GM21576 (cell line): ENCODE measurements around the gene PHETA1.
"Not testable (repeated sequence)": the region's sequence is repeated elsewhere in the genome, so short reads cannot be mapped to it uniquely, and the experiment has no call there.

Source experiments
- ATAC-seq: cut with Tn5 transposase; IDR thresholded peaks from one replicate; pipeline ENCODE4 v1.9.1; 2021; ENCODE audit warnings: mild to moderate bottlenecking, moderate library complexity; ENCODE audit not compliant: unreplicated experiment

Gene PHETA1

DNA sequence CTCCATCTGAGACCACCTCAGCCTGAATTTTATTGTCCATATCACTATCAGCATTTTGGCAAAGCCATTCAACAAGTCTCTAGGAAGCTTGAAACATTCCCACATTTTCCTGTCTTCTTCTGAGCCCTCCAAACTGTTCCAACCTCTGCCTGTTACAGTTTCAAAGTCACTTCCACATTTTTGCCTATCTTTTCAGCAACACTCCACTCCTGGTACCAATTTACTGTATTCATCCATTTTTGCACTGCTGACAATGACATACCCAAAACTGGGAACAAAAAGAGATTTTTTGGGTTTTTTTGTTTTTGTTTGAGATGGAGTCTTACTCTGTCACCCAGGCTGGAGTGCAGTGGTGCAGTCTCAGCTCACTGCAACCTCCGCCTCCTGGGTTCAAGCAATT lies 4.3 kb upstream of the PHETA1 start:
- ATAC-seq, result not testable (repeated sequence)

DNA sequence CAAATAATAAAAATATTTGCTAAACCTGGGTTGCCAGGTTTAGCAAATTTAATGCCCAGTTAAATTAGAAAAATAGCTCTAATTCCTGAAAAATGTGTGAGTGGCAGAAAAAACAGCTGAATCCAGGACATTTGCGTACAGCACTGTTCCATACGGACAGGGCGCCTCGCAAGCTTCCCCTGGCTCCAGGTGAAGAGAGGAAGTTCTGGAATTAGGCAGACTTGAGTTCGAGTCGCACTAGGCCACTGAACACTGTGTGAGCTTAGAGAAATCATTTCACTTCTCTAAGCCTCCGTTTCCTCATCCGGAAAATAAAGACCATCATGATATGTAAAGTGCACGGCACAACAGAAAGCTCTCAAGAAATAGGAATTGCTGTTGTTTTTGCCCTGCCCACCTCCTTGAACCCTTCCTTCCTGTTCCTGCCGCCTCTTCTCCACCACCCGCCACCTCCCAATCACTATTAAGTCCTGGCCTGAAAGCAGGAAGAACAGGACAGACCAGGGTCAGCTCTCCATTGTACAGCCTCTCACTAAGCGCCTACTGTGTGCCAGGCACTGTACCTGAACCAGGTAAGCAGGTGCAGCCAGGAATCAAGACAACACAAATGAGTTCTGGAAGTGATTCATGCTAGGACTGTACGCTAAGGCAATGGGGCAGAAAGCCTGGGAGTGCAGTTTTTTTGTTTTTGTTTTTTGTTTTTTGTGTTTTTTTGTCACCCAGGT lies 763 bp upstream of the PHETA1 start:
- no peak for ATAC-seq

- no peak for ATAC-seq
Observed at GRCh38 chr12:111368291-111368787, 556 bp downstream of the PHETA1 start.

DNA sequence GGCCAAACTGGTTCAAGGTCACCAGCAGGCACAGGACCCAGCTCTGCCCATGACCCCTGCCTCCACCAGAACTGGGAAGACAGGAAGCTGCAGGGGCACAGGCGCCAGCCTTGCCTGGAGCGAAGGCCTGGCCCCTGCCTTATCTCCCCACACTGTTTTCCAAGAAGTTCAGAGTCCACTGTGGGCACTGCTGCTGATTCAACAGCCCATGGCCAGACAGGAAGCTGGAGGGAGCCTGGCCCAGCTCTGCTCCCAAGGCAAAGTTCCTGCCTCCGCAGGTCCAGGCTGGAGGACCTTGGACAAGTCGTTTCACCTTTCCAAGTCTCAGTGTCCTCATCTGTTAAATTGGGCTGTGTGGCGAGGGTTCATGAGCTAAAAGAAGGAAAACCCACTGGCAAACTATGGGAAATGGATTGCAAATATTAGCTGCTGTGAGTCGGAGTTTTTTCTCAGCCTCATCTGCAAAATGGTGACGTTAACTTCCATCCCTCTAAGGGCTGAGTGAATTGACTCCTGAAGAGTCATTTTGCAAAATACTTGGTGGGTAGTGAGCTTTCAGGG lies 1.2 kb downstream of the PHETA1 start:
- ATAC-seq, result no peak

DNA sequence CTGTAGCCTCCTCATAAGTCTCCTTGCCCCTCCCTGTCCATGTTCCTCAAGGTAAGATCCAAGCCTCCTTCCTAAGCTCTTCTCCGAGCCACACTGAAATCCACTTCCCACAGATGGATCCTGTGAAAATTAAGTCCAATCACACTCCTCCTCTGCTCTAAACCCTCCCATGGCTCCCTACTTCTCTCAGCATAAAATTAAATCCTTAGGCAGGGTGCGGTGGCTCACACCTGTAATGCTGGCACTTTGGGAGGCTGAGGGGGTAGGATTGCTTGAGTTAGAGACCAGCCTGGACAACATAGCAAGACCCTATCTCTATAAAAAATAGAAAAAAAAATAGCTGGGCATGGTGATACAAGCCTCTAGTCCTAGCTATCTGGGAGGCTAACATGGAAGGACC lies 2.3 kb downstream of the PHETA1 start:
- ATAC-seq, result no peak

DNA sequence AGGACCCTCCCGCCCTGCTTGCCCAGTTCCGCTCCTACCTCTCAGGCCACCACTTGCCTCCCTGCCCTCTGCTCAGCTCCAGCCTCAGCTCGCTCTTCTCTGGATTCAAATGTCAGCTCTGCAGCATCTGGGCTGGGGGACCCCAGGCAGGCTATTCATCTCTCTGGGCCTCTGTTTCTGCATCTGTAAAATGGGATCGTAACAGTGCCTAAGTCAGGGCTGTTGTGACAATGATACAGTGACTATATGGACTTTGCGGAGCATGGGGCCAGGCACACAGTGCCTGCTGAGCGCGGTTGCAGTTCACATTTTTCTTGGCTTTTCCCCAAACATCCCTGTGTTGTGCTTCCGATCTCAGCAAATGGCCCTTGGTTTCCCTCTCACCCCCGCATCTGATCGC lies 2.8 kb downstream of the PHETA1 start:
- no peak for ATAC-seq

GRCh38 chr12:111363578-111363977 lies 5.3 kb downstream of the PHETA1 start:
- no peak for ATAC-seq

GRCh38 chr12:111362687-111363475 lies 6.0 kb downstream of the PHETA1 start:
- no peak for ATAC-seq

- no peak for ATAC-seq
Observed at GRCh38 chr12:111361717-111362576, 6.9 kb downstream of the PHETA1 start.

DNA sequence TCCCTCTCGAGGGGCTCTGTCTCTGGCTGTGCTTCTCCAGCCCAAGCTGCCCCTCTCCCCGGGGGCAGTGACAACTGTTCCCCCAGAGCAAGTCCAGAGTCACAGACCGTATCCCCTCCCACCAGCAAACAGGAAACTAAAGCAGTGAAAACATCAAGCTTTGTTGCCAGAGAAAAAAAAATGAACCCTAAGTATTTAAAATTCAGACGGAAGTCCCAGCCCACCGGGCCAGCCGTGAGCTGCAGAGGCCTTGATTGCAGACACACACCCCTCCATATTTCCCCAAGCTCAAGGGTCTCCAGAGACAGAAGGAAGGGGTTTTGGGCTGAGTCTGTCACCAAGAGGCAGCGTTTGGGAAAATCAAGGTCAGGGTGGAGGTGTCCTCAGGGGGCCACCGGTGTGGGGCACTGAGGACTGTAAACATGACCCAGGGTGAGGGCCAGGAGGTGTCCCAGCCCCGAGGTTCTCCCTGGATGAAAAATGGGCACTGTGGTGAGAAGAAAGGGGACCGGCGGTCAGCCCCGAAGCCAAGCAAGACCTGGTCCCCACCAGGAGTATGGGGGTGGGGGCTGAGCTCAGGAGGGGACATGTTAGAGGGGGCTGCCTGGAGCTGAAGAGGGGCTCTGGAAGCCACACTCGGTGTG lies 7.7 kb downstream of the PHETA1 start:
- ATAC-seq, result no peak

GRCh38 chr12:111360325-111360930 lies 8.5 kb downstream of the PHETA1 start:
- ATAC-seq, result no peak

DNA sequence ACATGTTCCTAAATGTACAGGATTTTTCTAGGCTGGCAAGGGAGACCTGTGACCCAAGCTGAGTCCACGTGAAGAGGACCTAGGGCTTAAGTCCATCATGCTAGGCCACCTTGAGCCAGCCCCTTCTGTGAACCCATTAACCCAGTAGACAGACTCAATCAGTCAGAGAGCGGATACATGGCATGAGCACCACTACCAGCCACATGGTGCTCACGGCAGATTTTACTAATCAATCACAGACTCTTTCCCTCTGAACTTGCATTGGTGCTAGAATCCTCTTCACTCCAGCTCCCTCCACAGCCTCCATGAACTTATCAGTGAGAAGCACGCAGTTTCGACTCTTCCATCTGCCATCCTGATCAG lies 9.0 kb downstream of the PHETA1 start:
- ATAC-seq, result no peak

GRCh38 chr12:111359231-111359913 lies 9.5 kb downstream of the PHETA1 start:
- ATAC-seq, result no peak

GRCh38 chr12:111355201-111355925 lies 13.5 kb downstream of the PHETA1 start:
- ATAC-seq, result no peak

GRCh38 chr12:111354511-111354910 lies 14.4 kb downstream of the PHETA1 start:
- no peak for ATAC-seq

DNA sequence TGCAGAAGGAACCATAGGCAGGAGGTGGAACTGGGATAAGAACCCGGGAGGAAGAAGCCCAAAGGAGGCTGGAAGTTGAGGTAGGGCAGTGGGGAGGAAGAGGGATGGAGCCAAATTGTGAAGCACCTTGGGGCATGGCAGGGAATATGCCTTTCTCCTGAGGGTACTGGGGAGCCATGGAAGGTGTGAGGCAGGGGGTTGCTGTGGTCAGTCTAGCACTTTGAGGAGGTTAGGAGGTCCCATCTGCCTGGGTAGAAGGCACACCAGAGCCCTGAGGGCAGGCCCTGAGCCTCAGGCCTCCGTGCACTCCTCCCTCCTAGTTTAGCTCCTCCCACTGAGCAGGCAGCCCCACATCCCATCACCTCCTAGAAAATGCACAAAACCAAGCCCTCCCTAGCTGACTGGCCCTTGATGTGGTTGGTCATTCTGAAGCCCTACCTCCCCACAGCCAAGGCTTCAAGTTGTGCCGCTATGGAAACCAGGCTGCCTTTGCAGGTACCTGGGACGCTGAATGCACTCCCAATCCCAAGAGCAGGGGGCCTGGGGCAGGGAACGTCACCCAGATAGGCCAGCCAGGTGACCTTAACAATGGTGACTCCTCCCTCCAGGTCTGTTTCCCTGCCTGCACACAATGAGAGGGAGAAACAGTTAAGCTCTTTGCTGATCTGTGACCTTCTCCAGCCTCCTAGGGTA lies 15.1 kb downstream of the PHETA1 start:
- no peak for ATAC-seq

- ATAC-seq, result no peak
Observed at GRCh38 chr12:111353026-111353425, 15.9 kb downstream of the PHETA1 start.

GRCh38 chr12:111352296-111352993 lies 16.4 kb downstream of the PHETA1 start:
- ATAC-seq, result no peak
